ENCODE data around the gene DTNBP1. TPM values are rescaled to one million over a fixed set of nuclear protein-coding genes. Genes with fewer than 3 reads are reported as not detected.

DTNBP1 gene
- total RNA-seq, 1 experiment from 2014 or later: 28.2 TPM

- Histone ChIP-seq H3K4me1 (ENCODE audit: insufficient read depth, low read length, poor library complexity, severe bottlenecking) (peaks cover 16% of the 10 kb centered on the region), H3K27ac (ENCODE audit: low read depth, low read length, poor library complexity, severe bottlenecking) (no peak overlapping the region), H3K4me3 (ENCODE audit: low read depth, low read length, poor library complexity, severe bottlenecking) (no peak overlapping the region), H3K9me3 (ENCODE audit: low read depth, low read length, poor library complexity, severe bottlenecking) (no peaks in the 10 kb centered on the region), H3K36me3 (ENCODE audit: insufficient read depth, low read length, poor library complexity, severe bottlenecking) (peaks cover 55% of the 10 kb centered on the region), H3K27me3 (replicated peaks; ENCODE audit: insufficient read depth, low read depth, low read length, poor library complexity) (no peaks in the 10 kb centered on the region)
- TF ChIP-seq CTCF (conservative IDR thresholded peaks at IDR 0.05; ENCODE audit: low read depth, low read length): no peak
- TF ChIP-seq EZH2 (IDR thresholded peaks at IDR 0.05; ENCODE audit: borderline replicate concordance, low read depth, low read length, poor library complexity, severe bottlenecking): no peak
- intact Hi-C loops (cut with micrococcal nuclease; ENCODE audit: unreplicated experiment): no loop called here
- CTCF ChIA-PET: no interaction called here
- BruUV-seq (replicated peaks): no TSS peak
- POLR2A ChIA-PET (ENCODE audit: low non-redundant PET): no interaction called here
- no peak for DNase-seq (ENCODE audit: low spot score)
These were observed 150.1 kb downstream of the DTNBP1 start for GRCh38 chr6:15512721-15513120.

DNA sequence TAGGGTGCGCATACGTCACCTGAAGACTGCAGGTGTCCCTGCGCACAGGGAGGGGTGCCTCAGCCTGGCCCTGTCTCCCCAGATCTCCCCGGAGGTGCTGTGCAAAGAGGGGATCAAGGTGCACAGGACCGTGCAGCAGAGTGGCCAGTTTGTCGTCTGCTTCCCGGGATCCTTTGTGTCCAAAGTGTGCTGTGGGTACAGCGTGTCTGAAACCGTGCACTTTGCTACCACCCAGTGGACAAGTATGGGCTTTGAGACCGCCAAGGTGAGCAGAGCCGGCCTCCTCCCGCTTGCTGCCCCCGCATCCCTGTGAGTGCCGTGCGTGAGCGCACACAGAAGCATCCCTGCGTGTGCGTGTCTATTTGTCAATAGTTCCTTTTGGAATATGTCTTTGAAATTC lies 150.7 kb downstream of the DTNBP1 start:
- peaks cover 16% of the 10 kb centered on the region for H3K4me1 ChIP-seq (ENCODE audit: insufficient read depth, low read length, poor library complexity, severe bottlenecking)
- no TSS peak for BruUV-seq (replicated peaks)
- no peak overlapping the region for H3K4me3 ChIP-seq (ENCODE audit: low read depth, low read length, poor library complexity, severe bottlenecking)
- H3K9me3 ChIP-seq (ENCODE audit: low read depth, low read length, poor library complexity, severe bottlenecking): no peaks in the 10 kb centered on the region
- H3K27ac ChIP-seq (ENCODE audit: low read depth, low read length, poor library complexity, severe bottlenecking): peak overlapping the region; percentile 4
- H3K27me3 ChIP-seq (replicated peaks; ENCODE audit: insufficient read depth, low read depth, low read length, poor library complexity): no peaks in the 10 kb centered on the region
- no peak for TF ChIP-seq EZH2 (IDR thresholded peaks at IDR 0.05; ENCODE audit: borderline replicate concordance, low read depth, low read length, poor library complexity, severe bottlenecking)
- TF ChIP-seq CTCF (conservative IDR thresholded peaks at IDR 0.05; ENCODE audit: low read depth, low read length): peak; percentile 46
- peak; percentile 46 for DNase-seq (ENCODE audit: low spot score)
- intact Hi-C loops (cut with micrococcal nuclease; ENCODE audit: unreplicated experiment): no loop called here
- POLR2A ChIA-PET (ENCODE audit: low non-redundant PET): no interaction called here
- CTCF ChIA-PET: no interaction called here
- H3K36me3 ChIP-seq (ENCODE audit: insufficient read depth, low read length, poor library complexity, severe bottlenecking): peaks cover 52% of the 10 kb centered on the region

GRCh38 chr6:15511248-15512125 lies 151.3 kb downstream of the DTNBP1 start:
- peaks cover 16% of the 10 kb centered on the region for H3K4me1 ChIP-seq (ENCODE audit: insufficient read depth, low read length, poor library complexity, severe bottlenecking)
- H3K36me3 ChIP-seq (ENCODE audit: insufficient read depth, low read length, poor library complexity, severe bottlenecking): peaks cover 45% of the 10 kb centered on the region
- no TSS peak for BruUV-seq (replicated peaks)
- H3K27ac ChIP-seq (ENCODE audit: low read depth, low read length, poor library complexity, severe bottlenecking): peak overlapping the region; percentile 4
- H3K27me3 ChIP-seq (replicated peaks; ENCODE audit: insufficient read depth, low read depth, low read length, poor library complexity): no peaks in the 10 kb centered on the region
- no peak overlapping the region for H3K4me3 ChIP-seq (ENCODE audit: low read depth, low read length, poor library complexity, severe bottlenecking)
- intact Hi-C loops (cut with micrococcal nuclease; ENCODE audit: unreplicated experiment): no loop called here
- ChIA-PET POLR2A (ENCODE audit: low non-redundant PET) (no interaction called here), CTCF (no interaction called here)
- H3K9me3 ChIP-seq (ENCODE audit: low read depth, low read length, poor library complexity, severe bottlenecking): no peaks in the 10 kb centered on the region
- TF ChIP-seq EZH2 (IDR thresholded peaks at IDR 0.05; ENCODE audit: borderline replicate concordance, low read depth, low read length, poor library complexity, severe bottlenecking) (no peak), CTCF (conservative IDR thresholded peaks at IDR 0.05; ENCODE audit: low read depth, low read length) (no peak)
- DNase-seq (ENCODE audit: low spot score): no peak

Measured in A673 (cell line).